Activated naive CD8-positive, alpha-beta T cell (primary cell): ENCODE results near the gene VDR.

Experiments used
- H3K27ac Mint-ChIP-seq: one replicate; pipeline ENCODE4 v1.8.0; 2021; ENCODE audit warnings: mixed read lengths
- H3K27me3 Mint-ChIP-seq: one replicate; pipeline ENCODE4 v1.8.0; 2021; ENCODE audit warnings: mixed read lengths
- H3K36me3 Mint-ChIP-seq: one replicate; pipeline ENCODE4 v1.8.0; 2021; ENCODE audit warnings: mixed read lengths
- H3K4me1 Mint-ChIP-seq: one replicate; pipeline ENCODE4 v1.8.0; 2021; ENCODE audit warnings: low read depth, mixed read lengths
- H3K4me3 Mint-ChIP-seq: one replicate; pipeline ENCODE4 v1.8.0; 2021; ENCODE audit warnings: mild to moderate bottlenecking, mixed read lengths
- H3K9me3 Mint-ChIP-seq: one replicate; pipeline ENCODE4 v1.8.0; 2021; ENCODE audit warnings: low read depth, mixed read lengths

Gene VDR

GRCh38 chr12:47904713-47905709 lies at the start of gene VDR:
Gene VDR (minus strand): TSS chr12:47904994. CDS start chr12:47879113, 25,881 bp downstream.
- Mint-ChIP-seq H3K4me1 (peaks cover 44% of the 10 kb centered on the region), H3K27me3 (no peaks in the 10 kb centered on the region), H3K36me3 (peaks cover 5% of the 10 kb centered on the region), H3K4me3 (peak within 1 kb of the TSS; percentile 97), H3K9me3 (no peaks in the 10 kb centered on the region), H3K27ac (peak within 1 kb of the TSS; percentile 93)

DNA sequence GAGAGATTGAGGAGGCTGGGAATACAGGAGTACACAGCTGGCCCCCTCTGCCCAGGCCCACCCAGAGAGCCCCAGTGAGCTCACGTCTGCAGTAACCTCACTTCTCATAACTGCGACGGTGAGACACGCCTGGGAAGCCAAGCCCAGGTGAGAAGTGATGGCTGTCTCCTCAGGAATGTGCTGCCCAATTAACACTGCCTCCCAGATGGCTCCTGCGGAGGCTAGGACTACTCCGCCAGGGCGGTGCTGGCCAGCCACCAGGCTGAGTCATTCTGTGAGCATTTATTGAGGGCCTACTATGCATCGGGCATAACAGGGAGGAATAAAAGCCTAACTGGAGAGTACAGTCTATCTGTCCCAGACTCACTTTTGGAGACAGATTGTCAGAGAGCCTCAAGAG lies 49.3 kb upstream of the VDR start:
- Mint-ChIP-seq H3K36me3 (peaks cover 3% of the 10 kb centered on the region), H3K27ac (no peak overlapping the region), H3K4me1 (no peaks in the 10 kb centered on the region), H3K27me3 (peaks cover 3% of the 10 kb centered on the region), H3K9me3 (no peaks in the 10 kb centered on the region), H3K4me3 (no peak overlapping the region)

DNA sequence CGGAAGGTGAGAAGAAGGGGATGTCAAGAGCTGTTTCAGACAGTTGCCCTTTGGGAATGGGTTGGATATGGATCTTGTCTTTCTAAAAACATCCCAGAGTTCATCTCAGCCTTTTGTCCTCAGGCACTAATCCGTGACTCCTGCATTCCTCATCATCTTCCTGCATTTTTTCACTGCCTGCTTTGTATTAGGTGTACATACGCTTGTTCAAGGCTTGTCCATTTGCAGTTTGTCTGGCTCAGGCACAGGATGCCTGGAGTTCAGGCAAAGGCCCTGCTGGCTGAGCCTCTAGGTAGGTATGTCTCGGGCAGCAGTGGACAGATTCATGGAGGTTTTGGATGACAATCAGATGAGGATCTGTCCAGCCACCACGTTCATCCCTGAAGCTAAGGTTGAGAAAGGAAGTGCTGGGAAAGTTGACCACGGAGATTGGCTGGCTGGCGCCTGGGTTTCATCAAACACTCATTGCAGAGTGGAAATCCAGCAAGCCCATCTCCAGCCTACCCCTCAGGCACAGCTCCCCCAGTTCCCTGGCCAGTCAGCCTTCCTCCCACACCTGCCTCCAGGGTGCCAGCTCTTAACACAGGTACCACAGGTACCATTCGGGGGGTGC lies 46.2 kb upstream of the VDR start:
- Mint-ChIP-seq H3K27me3 (peaks cover 3% of the 10 kb centered on the region), H3K4me3 (no peak overlapping the region), H3K9me3 (no peaks in the 10 kb centered on the region), H3K27ac (no peak overlapping the region), H3K4me1 (no peaks in the 10 kb centered on the region), H3K36me3 (no peaks in the 10 kb centered on the region)

- Mint-ChIP-seq H3K36me3 (no peaks in the 10 kb centered on the region), H3K9me3 (no peaks in the 10 kb centered on the region), H3K27me3 (peaks cover 3% of the 10 kb centered on the region), H3K4me1 (no peaks in the 10 kb centered on the region), H3K4me3 (no peak overlapping the region), H3K27ac (no peak overlapping the region)
Observed at GRCh38 chr12:47949441-47950341, 44.9 kb upstream of the VDR start.

DNA sequence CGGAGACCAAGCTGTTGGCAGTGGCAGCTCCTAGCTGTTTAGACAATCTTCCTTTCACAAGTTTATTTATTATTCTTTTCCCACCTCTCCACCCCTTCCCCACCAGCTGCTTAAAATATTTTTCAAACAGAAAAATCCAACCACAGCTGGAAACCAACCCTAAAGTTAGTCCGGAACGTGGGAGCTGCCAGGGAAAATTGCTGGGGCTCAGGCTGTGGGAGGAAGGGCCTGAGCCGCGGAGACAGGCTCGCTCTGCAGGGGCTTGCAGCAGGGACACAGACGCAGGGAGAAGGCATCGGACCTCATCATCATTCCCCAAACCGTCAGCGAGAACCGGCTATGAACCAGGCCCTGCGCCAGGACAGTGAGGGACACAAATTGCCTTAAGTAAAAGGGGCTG lies 42.5 kb upstream of the VDR start:
- Mint-ChIP-seq H3K36me3 (no peaks in the 10 kb centered on the region), H3K27me3 (no peaks in the 10 kb centered on the region), H3K27ac (no peak overlapping the region), H3K4me1 (no peaks in the 10 kb centered on the region), H3K9me3 (no peaks in the 10 kb centered on the region), H3K4me3 (no peak overlapping the region)

DNA sequence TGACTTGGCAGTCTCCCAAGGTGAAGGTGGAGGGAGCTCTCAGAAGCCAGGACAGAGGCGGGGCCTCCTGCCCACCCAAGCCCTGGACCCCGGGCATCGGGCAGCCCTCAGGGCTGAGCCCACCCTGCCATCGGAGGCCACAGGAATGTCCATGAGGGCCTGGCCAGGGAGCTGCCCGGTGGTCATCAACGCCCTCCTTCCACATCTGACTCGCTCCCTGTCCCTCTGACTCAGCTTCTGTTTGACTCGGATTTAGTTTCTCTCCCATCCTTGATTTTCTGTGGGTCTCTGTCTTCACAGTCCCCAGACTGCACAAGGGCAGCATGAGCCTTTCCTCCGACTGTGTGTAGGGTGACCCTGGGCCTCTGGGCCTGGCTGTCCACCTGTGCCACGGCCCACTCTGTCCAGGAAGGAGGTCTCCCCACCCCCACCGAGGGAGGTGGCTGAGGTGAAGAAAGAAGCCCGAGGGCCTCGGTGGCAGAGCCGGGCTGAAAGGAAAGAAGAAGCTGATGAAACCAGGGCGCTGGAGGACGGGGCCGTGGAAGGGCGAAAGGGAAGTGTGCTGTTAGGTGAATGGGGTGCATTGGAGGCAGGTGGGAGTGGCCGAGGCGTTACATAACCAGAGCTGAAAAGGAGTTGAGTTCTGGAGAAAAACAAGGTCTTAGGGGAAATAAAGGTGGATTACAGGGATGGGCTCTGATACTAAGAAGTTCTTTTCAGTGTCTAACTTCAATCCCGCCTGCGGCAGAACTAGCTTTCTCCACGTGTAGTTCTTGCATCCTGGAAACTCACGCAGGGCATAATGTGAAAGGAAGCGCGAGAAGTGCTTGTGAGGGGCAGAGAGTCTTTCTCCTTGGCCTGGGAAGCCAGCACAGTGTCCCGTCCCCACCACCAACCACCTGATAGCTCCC lies 41.9 kb upstream of the VDR start:
- Mint-ChIP-seq H3K27ac (no peak overlapping the region), H3K4me3 (no peak overlapping the region), H3K4me1 (no peaks in the 10 kb centered on the region), H3K36me3 (no peaks in the 10 kb centered on the region), H3K27me3 (no peaks in the 10 kb centered on the region), H3K9me3 (no peaks in the 10 kb centered on the region)

GRCh38 chr12:47945341-47945728 lies 40.5 kb upstream of the VDR start:
- Mint-ChIP-seq H3K27ac (no peak overlapping the region), H3K27me3 (peaks cover 9% of the 10 kb centered on the region)

GRCh38 chr12:47944685-47945340 lies 40.0 kb upstream of the VDR start:
- Mint-ChIP-seq H3K27ac (no peak overlapping the region), H3K4me3 (no peak overlapping the region)

More at GRCh38 chr12:47945341-47945728, 40.5 kb upstream of the VDR start:
- Mint-ChIP-seq H3K9me3 (no peaks in the 10 kb centered on the region), H3K36me3 (no peaks in the 10 kb centered on the region), H3K4me3 (no peak overlapping the region), H3K4me1 (peaks cover 1% of the 10 kb centered on the region)

GRCh38 chr12:47943623-47944340 lies 39.0 kb upstream of the VDR start:
- Mint-ChIP-seq H3K27ac (no peak overlapping the region), H3K4me3 (no peak overlapping the region), H3K27me3 (peaks cover 9% of the 10 kb centered on the region), H3K9me3 (no peaks in the 10 kb centered on the region), H3K36me3 (no peaks in the 10 kb centered on the region), H3K4me1 (peaks cover 1% of the 10 kb centered on the region)

More at GRCh38 chr12:47944685-47945340, 40.0 kb upstream of the VDR start:
- no peaks in the 10 kb centered on the region for H3K36me3 Mint-ChIP-seq
- H3K27me3 Mint-ChIP-seq, result peaks cover 9% of the 10 kb centered on the region
- H3K4me1 Mint-ChIP-seq, result peaks cover 1% of the 10 kb centered on the region
- H3K9me3 Mint-ChIP-seq, result no peaks in the 10 kb centered on the region

- no peaks in the 10 kb centered on the region for H3K36me3 Mint-ChIP-seq
- no peak overlapping the region for H3K27ac Mint-ChIP-seq
- H3K4me3 Mint-ChIP-seq, result no peak overlapping the region
- H3K9me3 Mint-ChIP-seq, result no peaks in the 10 kb centered on the region
- H3K4me1 Mint-ChIP-seq, result peaks cover 1% of the 10 kb centered on the region
- peaks cover 9% of the 10 kb centered on the region for H3K27me3 Mint-ChIP-seq
Observed at GRCh38 chr12:47942614-47943225, 37.9 kb upstream of the VDR start.

GRCh38 chr12:47941871-47942613 lies 37.2 kb upstream of the VDR start:
- H3K27me3 Mint-ChIP-seq, result peaks cover 9% of the 10 kb centered on the region
- no peaks in the 10 kb centered on the region for H3K9me3 Mint-ChIP-seq
- H3K27ac Mint-ChIP-seq, result no peak overlapping the region
- peaks cover 1% of the 10 kb centered on the region for H3K4me1 Mint-ChIP-seq
- H3K4me3 Mint-ChIP-seq, result no peak overlapping the region
- no peaks in the 10 kb centered on the region for H3K36me3 Mint-ChIP-seq

DNA sequence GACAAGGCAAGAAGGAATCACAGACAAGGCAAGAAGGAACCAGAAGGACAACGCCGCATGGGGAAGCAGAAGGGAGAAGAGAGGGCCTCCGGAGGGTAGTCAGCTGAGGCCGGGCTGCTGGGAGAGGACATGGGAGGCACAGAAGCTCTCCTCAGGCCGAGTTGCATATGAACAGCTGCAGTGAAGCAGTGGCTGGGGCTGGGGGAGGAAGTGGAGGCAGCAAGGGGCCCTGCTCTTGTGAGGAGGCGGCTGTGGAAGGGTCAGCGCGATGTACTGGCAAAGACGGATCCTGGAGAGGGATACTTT lies 36.6 kb upstream of the VDR start:
- no peaks in the 10 kb centered on the region for H3K9me3 Mint-ChIP-seq
- no peak overlapping the region for H3K4me3 Mint-ChIP-seq

More for the DNA sequence above, 36.6 kb upstream of the VDR start:
- Mint-ChIP-seq H3K27me3 (peaks cover 9% of the 10 kb centered on the region), H3K36me3 (no peaks in the 10 kb centered on the region), H3K4me1 (peaks cover 1% of the 10 kb centered on the region), H3K27ac (no peak overlapping the region)
